Psoas muscle (tissue), 8 donors: ENCODE measurements around the gene NLN. TPM values are rescaled to one million over a fixed set of nuclear protein-coding genes. Genes with fewer than 3 reads are reported as not detected.

ENCODE experiments used
- ATAC-seq, 4 donors: fragments of 200-7000 bp; cut with Tn5 transposase; one replicate each; pipeline ENCODE4 v1.9.1; 2020; ENCODE audit warnings: moderate library complexity in 3 of 4, mild to moderate bottlenecking in 2 of 4
- DNase-seq, 2 donors: peaks; one replicate each; pipeline ENCODE4 v3.0.0-alpha.2; 2020
- H3K27ac ChIP-seq: fragments of 200-600 bp; one replicate; pipeline ENCODE4 v1.8.0; 2022
- H3K27me3 ChIP-seq, 3 donors: fragments of 200-600 bp in 1 of 3; one replicate each; pipeline versions ENCODE4 v1.6.1 to v1.8.0; 2013 to 2022; ENCODE audit warnings: low read length in 2 of 3, mild to moderate bottlenecking in 2 of 3, moderate library complexity in 1 of 3; ENCODE audit not compliant: insufficient read depth in 3 of 3
- H3K36me3 ChIP-seq, 2 donors: fragments of 200-600 bp in 1 of 2; one replicate each; pipeline versions ENCODE4 v1.6.1 to v1.8.0; 2013 to 2022; ENCODE audit warnings: low read depth in 1 of 2, mild to moderate bottlenecking in 1 of 2, moderate library complexity in 1 of 2; ENCODE audit not compliant: insufficient read depth in 1 of 2
- H3K4me1 ChIP-seq: fragments of 200-600 bp; one replicate; pipeline ENCODE4 v1.8.0; 2022
- H3K4me3 ChIP-seq: fragments of 200-600 bp; one replicate; pipeline ENCODE4 v1.8.0; 2022; ENCODE audit warnings: mild to moderate bottlenecking
- H3K9me3 ChIP-seq: fragments of 200-600 bp; one replicate; pipeline ENCODE4 v1.8.0; 2022
- WGBS, 3 donors: extraction: QIAGEN DNeasy Blood & Tissue Kit; methylation state at CpG; one replicate each; pipeline versions ENCODE4 v1.1.6 to v1.1.7; 2013; 5-methylcytosine and 5-hydroxymethylcytosine counted together
- intact Hi-C, 2 donors: fragments of 100-400 bp; cut with DNase I; formaldehyde crosslinking; loops; one replicate each; pipeline versions ENCODE4 v1.11.0 to v1.14.2; 2022
- polyA plus RNA-seq, 3 donors: library from polyadenylated mRNA; stranded (reverse); fragments of 200-250 nt; gene quantifications; one replicate each; pipeline ENCODE4 v1.2.3, GENCODE V29; 2013
- total RNA-seq, 4 donors: library from RNA; stranded (reverse); fragmentation: NEBNext Ultra II Directional in 2 of 4; extraction: Animal tissue kit (Norgen Biotek cat#: 25700) in 2 of 4; gene quantifications; one replicate each; pipeline versions ENCODE4 v1.2.1 to v1.2.4, GENCODE V29; 2021 to 2023
- TF ChIP-seq, protein P1 (sequence below): fragments of 200-600 bp; IDR thresholded peaks from one replicate; pipeline ENCODE4 v1.8.0; 2022; ENCODE audit warnings: antibody characterized with exemption
- donor health status: healthy with polysubstance abuse.
- donor health status: DM: no; HTN: no; CAD: no; lungs with moderate emphysema.
- donor health status: Bipolar disorder and iron deficiency.
- donor health status: healthy.
- donor health status: DM: yes; HTN: yes; CAD: no.
- donor health status: DM: no; HTN: no; CAD: no.
- donor health status: DM: no; HTN: no; CAD: no.
- donor health status: DM: yes; HTN: yes; CAD: no.

Gene NLN
- total and polyA plus RNA-seq, 7 donors = 9.8 to 69.9 (median 31.4) TPM

DNA sequence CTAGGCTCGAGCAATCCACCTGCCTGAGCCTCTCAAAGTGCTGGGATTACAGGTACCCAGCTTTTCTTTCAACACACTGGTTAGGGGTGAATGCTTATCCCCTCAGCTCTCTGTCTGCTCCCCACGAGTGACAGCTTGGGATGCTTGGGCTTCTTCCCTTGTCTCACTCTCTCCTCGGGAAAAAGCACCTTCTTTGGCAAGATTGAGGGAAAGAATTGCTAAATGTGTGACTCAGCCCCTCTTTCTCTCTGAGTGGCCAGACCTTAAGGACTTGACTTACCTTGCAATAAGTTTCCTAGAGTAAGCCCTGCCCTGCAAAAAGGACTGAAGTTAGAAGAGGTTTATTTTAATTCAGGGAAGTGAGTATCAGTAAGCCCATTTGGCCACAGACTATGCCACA, 136.3 kb downstream of the NLN start:
- Histone ChIP-seq H3K27me3 (no peaks in the 10 kb centered on the region), H3K9me3 (no peaks in the 10 kb centered on the region), H3K4me3 (no peak overlapping the region), H3K4me1 (no peaks in the 10 kb centered on the region), H3K36me3 (no peaks in the 10 kb centered on the region), H3K27ac (no peak overlapping the region)
- TF ChIP-seq, protein P1, sequence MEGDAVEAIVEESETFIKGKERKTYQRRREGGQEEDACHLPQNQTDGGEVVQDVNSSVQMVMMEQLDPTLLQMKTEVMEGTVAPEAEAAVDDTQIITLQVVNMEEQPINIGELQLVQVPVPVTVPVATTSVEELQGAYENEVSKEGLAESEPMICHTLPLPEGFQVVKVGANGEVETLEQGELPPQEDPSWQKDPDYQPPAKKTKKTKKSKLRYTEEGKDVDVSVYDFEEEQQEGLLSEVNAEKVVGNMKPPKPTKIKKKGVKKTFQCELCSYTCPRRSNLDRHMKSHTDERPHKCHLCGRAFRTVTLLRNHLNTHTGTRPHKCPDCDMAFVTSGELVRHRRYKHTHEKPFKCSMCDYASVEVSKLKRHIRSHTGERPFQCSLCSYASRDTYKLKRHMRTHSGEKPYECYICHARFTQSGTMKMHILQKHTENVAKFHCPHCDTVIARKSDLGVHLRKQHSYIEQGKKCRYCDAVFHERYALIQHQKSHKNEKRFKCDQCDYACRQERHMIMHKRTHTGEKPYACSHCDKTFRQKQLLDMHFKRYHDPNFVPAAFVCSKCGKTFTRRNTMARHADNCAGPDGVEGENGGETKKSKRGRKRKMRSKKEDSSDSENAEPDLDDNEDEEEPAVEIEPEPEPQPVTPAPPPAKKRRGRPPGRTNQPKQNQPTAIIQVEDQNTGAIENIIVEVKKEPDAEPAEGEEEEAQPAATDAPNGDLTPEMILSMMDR = no peak
- whole genome bisulfite sequencing, 3 donors = 69 to 87% (median 72%) methylated on average over 3 of the region's 3 CpGs
- no peak for ATAC-seq
- intact Hi-C loops = no loop called here
- DNase-seq = no peak

DNA sequence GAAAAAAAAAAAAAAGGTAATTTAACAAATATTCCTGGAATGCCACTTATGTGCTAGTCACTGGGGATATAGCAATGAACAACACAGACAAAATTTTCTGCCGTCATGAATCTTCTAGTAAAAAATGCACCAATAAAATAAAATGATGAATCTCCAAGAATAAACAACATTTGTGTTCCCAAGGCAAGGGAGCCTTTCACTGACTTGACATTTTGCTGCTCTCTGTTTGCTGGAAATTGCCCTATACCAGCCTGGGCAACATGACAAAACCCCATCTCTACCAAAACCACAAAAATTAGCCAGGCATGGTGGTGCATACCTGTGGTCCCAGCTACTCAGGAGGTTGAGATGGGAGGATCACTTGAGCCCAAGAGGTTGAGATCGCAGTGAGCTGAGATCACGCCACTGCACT, 139.8 kb downstream of the NLN start:
- intact Hi-C loops = no loop called here
- H3K4me1 ChIP-seq = no peaks in the 10 kb centered on the region
- H3K4me3 ChIP-seq = no peak overlapping the region
- WGBS, 3 donors = 75 to 83% (median 82%) methylated on average over 3 of the region's 3 CpGs
- TF ChIP-seq, protein P1 = no peak
- no peak overlapping the region for H3K27ac ChIP-seq
- no peaks in the 10 kb centered on the region for H3K27me3 ChIP-seq
- no peaks in the 10 kb centered on the region for H3K9me3 ChIP-seq
- no peak for ATAC-seq
- DNase-seq = no peak
- H3K36me3 ChIP-seq = no peaks in the 10 kb centered on the region

DNA sequence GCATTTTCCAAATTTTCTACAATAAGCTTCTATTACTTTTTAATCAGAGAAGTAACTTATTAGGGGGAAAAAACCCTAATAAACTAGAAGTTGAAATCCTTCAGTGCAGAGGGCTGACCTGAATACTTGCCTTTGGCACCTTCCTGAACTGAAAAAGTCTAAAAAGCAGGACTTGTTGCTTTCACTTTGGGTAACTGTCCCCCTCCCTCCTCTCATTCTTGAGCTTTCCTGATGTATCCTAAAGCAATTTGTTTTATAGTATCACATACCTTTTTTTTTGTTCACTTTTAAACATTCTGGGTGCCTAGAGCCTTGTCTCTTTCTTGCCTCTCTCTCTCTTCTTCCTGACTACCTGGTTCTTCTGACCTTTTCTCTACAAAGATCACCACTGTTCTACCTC, 140.4 kb downstream of the NLN start:
- H3K4me1 ChIP-seq = no peaks in the 10 kb centered on the region
- no peak overlapping the region for H3K27ac ChIP-seq
- no peaks in the 10 kb centered on the region for H3K36me3 ChIP-seq
- H3K27me3 ChIP-seq = no peaks in the 10 kb centered on the region
- no peaks in the 10 kb centered on the region for H3K9me3 ChIP-seq
- intact Hi-C loops = no loop called here
- DNase-seq (no peak), ATAC-seq (no peak)
- TF ChIP-seq, protein P1 = no peak
- H3K4me3 ChIP-seq = no peak overlapping the region

DNA sequence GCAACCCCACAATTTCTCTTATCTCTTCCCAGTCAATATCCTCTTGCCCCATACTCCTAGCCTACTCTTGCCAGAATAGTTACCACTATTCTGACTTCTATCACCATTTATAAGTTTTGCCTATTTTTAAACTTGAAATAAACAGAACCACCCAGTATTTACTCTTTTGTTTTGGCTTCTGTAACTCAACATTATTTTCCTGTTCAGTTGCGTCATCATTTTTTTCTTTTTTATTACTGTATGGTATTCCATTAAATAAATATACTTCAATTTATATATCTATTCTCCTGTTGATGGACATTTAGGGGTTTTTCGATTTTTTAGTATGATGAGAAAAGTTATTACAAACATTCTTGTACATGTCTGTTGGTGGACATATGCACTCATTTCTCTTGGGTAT, 141.7 kb downstream of the NLN start:
- Histone ChIP-seq H3K9me3 (no peaks in the 10 kb centered on the region), H3K36me3 (no peaks in the 10 kb centered on the region), H3K27me3 (no peaks in the 10 kb centered on the region), H3K4me1 (no peaks in the 10 kb centered on the region), H3K27ac (no peak overlapping the region), H3K4me3 (no peak overlapping the region)
- DNase-seq (no peak), ATAC-seq (no peak)
- intact Hi-C loops = no loop called here
- WGBS, 3 donors = 92 to 96% (median 96%) methylated on average over 2 of the region's 2 CpGs
- TF ChIP-seq, protein P1 = no peak

DNA sequence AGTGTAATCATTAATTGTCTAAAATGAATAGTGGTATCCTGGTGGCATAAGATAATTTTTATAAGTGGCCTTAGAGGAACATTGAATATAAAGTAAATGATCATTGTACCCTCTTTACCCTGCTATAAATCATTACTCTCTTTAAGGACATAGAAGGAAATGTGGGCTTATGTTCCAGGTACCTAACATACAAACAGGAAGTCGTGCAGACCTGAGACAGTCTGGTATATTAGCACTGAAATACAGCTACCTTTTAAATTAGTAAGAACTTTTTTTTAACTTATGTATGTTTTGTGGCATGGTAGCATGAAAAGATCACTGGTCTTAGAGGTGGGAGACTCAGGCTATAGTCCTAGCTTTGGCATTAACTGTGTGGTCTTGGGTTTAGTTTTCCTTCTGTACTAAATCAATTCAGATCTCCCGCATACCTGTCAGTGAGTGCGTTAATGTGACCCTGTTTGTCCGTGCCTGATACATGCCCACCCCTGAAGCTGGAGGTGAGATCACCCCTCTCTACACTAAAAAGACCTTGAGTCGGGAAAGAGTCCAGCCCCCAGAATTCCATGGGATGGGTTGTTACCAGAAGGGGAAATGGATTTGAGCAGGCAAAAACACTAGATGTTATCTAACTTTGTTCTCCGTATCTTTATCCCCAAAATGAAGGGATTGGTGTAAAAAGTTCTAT, 145.0 kb downstream of the NLN start:
- no peak for ATAC-seq
- TF ChIP-seq, protein P1 = no peak
- 40 to 45% (median 42%) methylated on average over 6 of the region's 6 CpGs for WGBS, 3 donors
- no peak for DNase-seq
- H3K27me3 ChIP-seq = no peaks in the 10 kb centered on the region
- intact Hi-C loops = no loop called here
- H3K27ac ChIP-seq = no peak overlapping the region
- no peaks in the 10 kb centered on the region for H3K4me1 ChIP-seq
- H3K9me3 ChIP-seq = no peaks in the 10 kb centered on the region
- no peaks in the 10 kb centered on the region for H3K36me3 ChIP-seq
- H3K4me3 ChIP-seq = no peak overlapping the region
